Hematopoietic multipotent progenitor cell treated with erythropoietin and hydrocortisone succinate and interleukin-3 and kit ligand, for 17 days (in vitro differentiated cells): ENCODE measurements around the gene SMIM3.
"Not testable (repeated sequence)": the region's sequence is repeated elsewhere in the genome, so short reads cannot be mapped to it uniquely, and the experiment has no call there.

Experiments
- DNase-seq: peaks from one replicate; pipeline ENCODE4 v3.0.0-alpha.2; 2015; ENCODE audit warnings: low spot score

SMIM3 gene

GRCh38 chr5:150794927-150795326 is 16.4 kb downstream of the SMIM3 start:
- no peak for DNase-seq

DNA sequence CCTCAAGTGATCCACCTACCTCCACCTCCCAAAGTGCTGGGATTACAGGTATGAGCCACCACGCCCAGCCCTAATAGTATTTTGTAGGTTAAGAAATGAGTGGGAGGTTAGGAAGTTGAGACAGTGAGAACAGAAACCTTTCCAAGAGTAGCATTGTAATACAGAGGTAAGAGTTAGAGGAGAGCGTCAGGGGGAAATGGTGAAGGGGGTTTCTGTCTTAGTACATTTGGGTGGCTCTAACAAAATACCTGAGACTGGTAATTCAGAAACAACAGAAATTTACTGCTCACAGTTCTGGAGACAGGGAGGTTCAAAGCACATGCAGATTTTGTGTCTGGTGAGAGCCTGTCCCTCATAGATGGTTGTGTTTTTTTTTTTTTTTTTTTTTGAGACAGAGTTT is 18.8 kb downstream of the SMIM3 start:
- DNase-seq: no peak

DNA sequence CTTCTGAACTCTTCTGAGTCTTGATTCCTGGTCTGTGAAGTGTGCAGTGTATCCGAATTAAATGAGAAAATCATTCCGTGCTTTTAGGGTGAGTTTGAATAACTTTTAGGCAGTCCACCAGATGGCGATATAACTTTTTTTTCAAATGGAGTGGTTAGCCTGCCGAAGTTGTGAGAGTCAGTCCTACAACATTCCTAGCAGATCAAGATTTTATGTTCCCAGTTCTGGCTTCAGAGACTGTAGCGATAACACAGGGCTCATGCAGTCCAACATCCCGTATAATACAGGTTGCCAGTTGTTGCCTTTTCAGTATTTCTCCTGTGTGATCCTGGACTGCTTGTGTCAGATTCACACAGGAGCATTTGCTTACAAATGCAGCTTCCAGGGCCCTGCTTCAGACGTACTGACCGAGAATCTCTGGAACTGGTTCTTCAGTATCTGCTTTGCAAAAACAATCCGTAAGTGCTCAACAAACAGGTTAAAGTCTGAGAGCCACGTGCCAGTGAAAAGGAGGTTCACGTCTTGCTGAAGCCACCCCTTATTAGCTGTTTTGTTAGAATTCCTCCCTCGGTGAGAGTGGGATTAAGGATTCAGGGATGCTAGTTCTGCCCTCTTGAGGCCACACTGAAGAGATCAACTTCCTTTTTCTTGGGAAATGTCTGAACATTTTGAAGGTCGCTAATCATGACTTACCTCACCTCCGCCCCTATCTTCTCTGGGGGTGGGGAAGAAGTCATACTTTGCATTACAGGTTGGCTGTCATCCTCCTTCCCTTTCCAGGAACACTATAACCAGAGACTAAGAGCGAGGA is 22.8 kb downstream of the SMIM3 start:
- peak; percentile 47 for DNase-seq

DNA sequence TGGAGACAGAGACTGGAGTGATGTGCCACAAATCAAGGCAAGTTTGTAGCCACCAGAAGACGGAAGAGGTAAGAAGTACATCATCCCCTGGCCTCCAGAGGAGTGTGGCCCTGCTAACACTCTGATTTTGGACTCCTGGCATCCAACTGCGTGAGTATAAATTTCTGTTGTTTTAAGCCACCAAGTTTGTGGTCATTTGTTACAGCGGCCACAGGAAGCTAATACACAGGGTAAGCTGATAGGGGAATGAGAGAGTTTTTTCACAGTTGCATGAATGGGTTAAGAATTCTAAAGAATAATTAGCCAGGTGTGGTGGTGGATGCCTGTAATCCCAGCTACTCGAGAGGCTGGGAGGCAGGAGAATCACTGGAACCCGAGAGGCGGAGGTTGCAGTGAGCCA is 25.8 kb downstream of the SMIM3 start:
- no peak for DNase-seq

GRCh38 chr5:150809363-150809762 is 30.8 kb downstream of the SMIM3 start:
- no peak for DNase-seq

GRCh38 chr5:150815010-150815409 is 36.5 kb downstream of the SMIM3 start:
- DNase-seq: no peak

DNA sequence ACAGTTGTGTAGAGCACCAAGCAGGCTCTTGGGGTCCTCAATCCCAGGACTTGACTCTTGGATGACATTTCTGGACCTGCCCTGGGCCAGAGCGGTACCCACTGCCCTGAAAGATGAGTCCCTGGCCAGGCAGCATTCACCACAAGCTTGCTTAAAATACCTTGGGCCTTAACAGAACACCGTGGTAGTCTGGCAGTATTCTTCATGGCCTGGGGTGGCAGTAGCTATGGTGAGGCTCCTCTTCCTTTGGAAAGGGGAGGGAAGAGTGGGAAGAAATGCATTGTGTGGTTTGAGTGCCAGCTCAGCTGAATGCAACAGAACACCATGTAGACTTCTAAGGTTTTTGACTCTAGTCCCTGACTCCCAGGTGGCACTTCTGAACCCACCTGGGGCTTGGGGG is 38.4 kb downstream of the SMIM3 start:
- DNase-seq: no peak

GRCh38 chr5:150829744-150830143 is 51.2 kb downstream of the SMIM3 start:
- DNase-seq: no peak

DNA sequence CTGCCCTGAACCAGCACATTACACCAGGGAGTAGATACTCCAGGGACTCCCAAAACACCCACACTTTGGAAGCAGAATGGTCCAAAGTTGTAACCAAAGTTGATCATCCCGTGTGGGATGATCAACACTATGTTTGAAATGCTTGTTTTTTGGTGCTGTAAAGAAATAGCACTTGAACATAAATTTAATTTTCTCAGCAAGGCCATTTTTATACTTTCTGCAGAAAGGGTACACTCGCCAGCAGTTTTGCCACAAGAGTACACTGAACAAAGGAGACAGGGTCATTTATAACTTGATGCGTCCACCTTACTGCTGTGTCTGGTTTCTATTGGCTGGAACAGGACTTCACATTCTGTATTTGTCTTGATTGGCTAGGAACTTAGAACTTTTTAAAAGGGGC is 53.3 kb downstream of the SMIM3 start:
- DNase-seq: not testable (repeated sequence)

DNA sequence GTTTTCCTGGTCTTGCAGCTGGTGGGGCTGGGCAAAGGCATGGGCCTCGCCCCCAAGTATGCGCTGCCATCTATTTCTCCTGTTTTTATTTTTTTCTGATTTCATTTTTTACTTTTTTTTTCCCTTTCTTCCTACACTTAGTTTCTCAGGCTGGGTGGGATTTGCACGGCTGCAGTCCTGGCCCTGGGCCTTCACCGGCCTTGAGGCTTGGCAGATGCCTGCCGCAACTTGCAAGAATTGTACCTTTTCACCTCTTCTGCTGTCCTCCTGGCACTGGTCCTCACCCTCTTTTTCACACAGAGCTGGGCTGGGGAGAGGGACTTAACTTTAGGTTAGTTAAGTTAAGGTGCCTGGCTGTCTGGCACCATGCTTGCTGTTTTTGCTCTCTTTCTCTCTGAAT is 57.5 kb downstream of the SMIM3 start:
- DNase-seq: no peak

GRCh38 chr5:150836703-150837102 is 58.1 kb downstream of the SMIM3 start:
- DNase-seq: no peak

GRCh38 chr5:150845185-150845859 is 66.8 kb downstream of the SMIM3 start:
- DNase-seq: not testable (repeated sequence)

GRCh38 chr5:150846308-150846653 is 67.7 kb downstream of the SMIM3 start, which contains the start of gene IRGM:
TSS of gene IRGM (plus strand) at chr5:150846521. CDS start at chr5:150848124, 1,603 bp downstream.
- DNase-seq: not testable (repeated sequence)
